ENCODE data around the gene TBC1D22A.

Gene TBC1D22A

DNA sequence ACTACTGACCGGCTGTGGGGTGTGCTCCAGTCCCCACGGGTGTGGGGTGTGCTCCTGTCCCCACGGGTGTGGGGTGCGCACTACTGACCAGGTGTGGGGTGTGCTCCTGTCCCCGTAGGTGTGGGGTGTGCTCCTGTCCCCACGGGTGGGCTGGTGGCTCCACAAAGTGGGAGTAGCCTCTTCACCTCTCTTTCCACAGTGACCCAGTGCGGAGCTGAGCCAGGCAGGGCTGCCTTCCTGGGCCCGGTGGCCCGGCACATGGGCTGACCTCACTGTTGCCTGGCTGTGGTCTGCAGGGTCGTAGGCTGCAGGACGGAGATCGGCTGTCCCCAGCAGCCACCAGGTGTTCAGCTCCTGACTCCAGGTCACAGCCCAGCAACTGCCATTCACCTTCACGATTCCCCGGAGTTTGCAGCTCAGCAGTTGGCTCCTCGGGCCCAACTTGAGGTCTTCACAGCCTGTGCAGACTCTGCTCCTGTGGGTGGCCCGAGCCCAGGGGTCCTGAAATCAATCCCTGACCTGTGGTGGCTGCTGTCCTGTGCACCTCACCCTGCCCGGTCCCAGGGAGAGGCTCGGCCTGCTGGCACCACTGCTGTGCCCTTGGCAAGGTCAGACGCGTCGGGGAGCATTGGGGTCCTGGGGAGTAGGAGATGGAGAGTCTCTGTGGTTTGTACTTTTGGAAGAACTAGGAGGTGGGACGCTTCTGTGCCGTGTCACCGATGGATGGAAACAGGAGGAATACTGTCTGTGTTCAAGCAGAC, 414.3 kb downstream of the TBC1D22A start:
- no peak for TF ChIP-seq JUND (IDR thresholded peaks at IDR 0.05; ENCODE audit: low read depth)
- in situ Hi-C loops (cut with HindIII; ENCODE audit: low pct_unique_long_range_greater_than_20kb, low sequenced_read_pairs): no loop called here
- DNase-seq (ENCODE audit: low read depth in 1 of 2, low spot score in 1 of 2): no peak

DNA sequence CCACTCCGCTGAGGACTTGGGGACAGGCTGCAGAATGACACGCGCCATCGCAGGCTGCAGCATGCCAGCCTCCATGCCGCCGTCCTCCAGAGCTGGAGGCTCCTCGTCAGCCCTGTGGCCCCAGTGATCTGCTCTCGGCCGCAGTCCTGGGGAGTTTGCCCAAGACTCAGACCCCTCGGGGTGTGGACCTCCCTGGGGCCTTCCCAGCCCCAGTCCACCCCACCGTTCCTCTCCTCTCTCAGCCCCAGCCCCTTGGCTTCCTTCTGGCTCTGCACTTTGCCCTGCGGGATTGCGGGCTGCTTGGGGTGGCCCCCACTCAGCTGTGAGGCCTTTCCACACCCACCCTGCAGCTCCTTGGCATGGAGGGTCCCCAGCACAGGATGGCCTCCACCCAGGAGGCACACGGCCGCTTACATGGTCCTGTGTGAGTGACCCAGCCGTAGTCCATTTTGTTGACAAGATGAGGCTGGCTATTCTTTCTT, 414.9 kb downstream of the TBC1D22A start:
- in situ Hi-C loops (cut with HindIII; ENCODE audit: low pct_unique_long_range_greater_than_20kb, low sequenced_read_pairs): no loop called here
- TF ChIP-seq JUND (IDR thresholded peaks at IDR 0.05; ENCODE audit: low read depth): no peak
- no peak for DNase-seq (ENCODE audit: low read depth in 1 of 2, low spot score in 1 of 2)

- in situ Hi-C loops (cut with HindIII; ENCODE audit: low pct_unique_long_range_greater_than_20kb, low sequenced_read_pairs): no loop called here
- DNase-seq (ENCODE audit: low read depth in 1 of 2, low spot score in 1 of 2): no peak
- TF ChIP-seq JUND (IDR thresholded peaks at IDR 0.05; ENCODE audit: low read depth): no peak
Observed at GRCh38 chr22:47178339-47178738, 415.9 kb downstream of the TBC1D22A start.

DNA sequence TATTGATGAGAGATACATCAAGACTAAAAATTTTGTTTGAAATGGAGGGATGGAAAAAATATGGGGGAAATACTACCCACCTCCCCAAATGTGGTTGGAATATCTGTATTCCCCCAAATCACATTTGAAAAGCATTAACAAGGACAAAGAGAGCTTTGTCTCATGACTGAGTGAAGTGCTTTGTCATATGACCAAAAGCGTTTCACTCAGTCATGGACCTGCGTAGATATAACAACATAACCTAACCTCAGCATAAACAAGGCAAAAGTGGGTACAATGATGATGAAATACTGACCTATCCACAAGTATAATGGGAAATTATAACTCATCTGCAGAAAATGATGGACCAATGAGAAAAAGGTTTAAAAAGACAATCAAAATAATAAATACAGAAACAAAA, 418.3 kb downstream of the TBC1D22A start:
- in situ Hi-C loops (cut with HindIII; ENCODE audit: low pct_unique_long_range_greater_than_20kb, low sequenced_read_pairs): no loop called here
- no peak for DNase-seq (ENCODE audit: low read depth in 1 of 2, low spot score in 1 of 2)
- TF ChIP-seq JUND (IDR thresholded peaks at IDR 0.05; ENCODE audit: low read depth): no peak

DNA sequence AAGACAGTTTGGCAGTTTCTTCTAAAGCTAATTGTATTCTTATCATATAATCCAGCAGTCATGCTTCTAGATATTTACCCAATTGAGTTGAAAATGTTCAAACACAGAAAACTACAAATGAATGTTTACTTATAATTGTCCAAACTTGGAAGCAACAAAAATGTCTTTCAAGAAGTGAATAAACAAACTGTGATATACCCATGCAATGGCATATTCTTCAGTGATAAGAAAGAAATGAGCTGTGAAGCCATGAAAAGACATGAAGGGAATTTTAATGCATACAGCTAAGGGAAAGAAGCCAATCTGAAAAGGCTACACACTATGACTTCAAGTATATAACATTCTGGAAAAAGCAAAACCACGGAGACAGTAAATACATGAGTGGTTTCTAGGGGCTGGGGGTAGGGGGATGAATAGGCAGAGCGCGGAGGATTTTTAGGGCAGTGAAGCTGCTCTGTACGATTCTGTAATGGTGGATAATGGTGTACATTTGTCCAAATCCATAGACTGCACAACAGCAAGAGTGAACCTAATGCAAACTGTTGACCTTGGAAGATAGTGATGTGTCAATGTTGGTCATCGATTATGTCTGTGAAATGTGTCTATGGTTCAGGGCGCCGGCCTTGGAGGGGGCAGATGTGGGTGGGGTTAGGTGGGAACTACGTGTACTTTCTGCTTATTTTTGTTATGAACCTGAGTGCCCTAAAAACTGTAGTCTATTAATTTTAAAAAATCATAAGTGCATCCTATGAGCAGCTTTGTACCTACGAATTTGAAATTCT, 424.9 kb downstream of the TBC1D22A start:
- no peak for DNase-seq (ENCODE audit: low read depth in 1 of 2, low spot score in 1 of 2)
- TF ChIP-seq JUND (IDR thresholded peaks at IDR 0.05; ENCODE audit: low read depth): no peak
- in situ Hi-C loops (cut with HindIII; ENCODE audit: low pct_unique_long_range_greater_than_20kb, low sequenced_read_pairs): no loop called here

GRCh38 chr22:47188261-47189055, 426.0 kb downstream of the TBC1D22A start:
- in situ Hi-C loops (cut with HindIII; ENCODE audit: low pct_unique_long_range_greater_than_20kb, low sequenced_read_pairs): no loop called here
- no peak for TF ChIP-seq JUND (IDR thresholded peaks at IDR 0.05; ENCODE audit: low read depth)
- no peak for DNase-seq (ENCODE audit: low read depth in 1 of 2, low spot score in 1 of 2)

GRCh38 chr22:47189056-47189916, 426.8 kb downstream of the TBC1D22A start:
- TF ChIP-seq JUND (IDR thresholded peaks at IDR 0.05; ENCODE audit: low read depth): no peak
- in situ Hi-C loops (cut with HindIII; ENCODE audit: low pct_unique_long_range_greater_than_20kb, low sequenced_read_pairs): no loop called here
- no peak for DNase-seq (ENCODE audit: low read depth in 1 of 2, low spot score in 1 of 2)

DNA sequence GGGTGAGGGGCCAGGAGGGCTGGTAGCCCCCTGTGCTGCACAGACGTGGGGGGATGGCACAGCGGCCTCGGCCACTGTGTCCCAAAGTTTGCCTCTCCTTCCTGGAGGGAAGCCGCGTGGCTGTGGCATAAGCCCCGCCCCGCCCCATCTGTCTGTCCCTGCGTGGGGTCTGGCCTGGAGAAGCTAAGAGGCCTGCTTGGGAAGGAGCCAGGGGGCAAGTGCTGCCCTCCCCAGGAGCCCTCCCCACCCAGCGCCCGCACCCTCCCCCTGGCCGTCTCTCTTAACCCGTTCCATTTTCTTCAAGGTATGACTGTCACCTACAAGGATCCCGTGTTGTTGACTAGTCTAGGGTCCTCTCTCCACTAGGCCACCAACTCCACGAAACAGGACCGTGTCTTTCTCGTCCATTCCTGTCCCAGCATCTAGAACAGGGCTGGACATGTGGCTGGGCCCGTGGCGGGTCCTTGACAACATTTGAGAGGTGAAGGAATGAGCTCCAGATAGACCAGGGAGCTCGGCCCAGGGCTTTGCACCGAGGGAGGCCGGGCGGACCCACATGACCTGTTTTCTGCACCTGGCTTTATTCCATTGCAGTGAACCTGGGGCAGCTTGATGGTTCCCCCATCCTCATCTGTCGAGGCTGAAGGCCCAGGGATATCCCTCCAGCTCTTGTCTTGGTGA, 428.0 kb downstream of the TBC1D22A start:
- DNase-seq (ENCODE audit: low read depth in 1 of 2, low spot score in 1 of 2): no peak
- in situ Hi-C loops (cut with HindIII; ENCODE audit: low pct_unique_long_range_greater_than_20kb, low sequenced_read_pairs): no loop called here
- TF ChIP-seq JUND (IDR thresholded peaks at IDR 0.05; ENCODE audit: low read depth): no peak

- DNase-seq (ENCODE audit: low read depth in 1 of 2, low spot score in 1 of 2): peak in 1 of 2 experiments; percentile 21
- in situ Hi-C loops (cut with HindIII; ENCODE audit: low pct_unique_long_range_greater_than_20kb, low sequenced_read_pairs): no loop called here
- TF ChIP-seq JUND (IDR thresholded peaks at IDR 0.05; ENCODE audit: low read depth): no peak
Observed at GRCh38 chr22:47190957-47191670, 428.7 kb downstream of the TBC1D22A start.

DNA sequence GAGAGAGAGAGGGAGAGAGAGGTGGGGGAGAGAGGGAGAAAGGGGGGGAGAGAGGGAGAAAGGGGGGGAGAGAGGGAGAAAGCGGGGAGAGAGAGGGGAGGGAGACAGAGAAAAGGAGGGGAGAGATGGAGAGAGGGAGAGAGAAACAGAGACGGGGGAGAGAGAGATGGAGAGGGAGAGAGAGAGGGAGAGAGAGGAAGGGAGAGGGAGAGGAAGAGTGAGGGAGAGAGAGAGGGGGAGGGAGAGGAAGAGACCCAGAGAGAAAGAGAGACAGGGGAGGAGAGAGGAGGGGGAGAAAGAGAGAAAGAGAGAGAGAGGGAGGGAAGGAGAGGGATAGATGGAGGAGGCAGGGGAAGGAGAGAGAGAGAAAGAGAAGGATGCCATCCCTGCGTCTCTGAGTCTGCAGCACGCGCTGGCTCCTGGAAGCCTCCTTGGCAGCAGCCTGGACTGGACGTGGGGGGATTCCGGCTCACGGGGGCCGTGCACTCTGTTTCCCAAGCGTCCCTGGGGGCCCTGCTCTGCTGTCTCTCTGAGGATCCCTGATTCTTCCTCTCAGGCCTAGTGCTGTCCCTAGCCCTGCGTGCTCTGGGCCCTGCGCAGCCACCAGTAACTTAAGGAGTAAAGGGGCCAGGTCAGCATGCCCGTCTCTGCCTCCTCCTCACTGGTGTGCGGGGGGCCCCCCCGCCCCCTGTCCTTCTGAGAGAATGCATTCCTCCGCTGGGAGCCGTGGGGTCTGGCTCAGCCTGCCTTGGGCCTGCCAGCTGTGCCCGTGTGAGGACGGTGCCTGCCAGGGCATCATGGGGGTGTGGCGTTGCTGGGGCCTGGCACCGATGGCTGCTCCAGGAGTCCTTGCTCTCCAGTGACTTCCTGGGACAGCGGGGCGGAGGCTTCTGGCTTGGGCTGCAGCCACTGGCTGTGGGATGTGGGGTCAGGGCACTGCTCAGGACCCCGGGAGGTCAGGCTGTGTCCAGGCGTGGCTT, 429.5 kb downstream of the TBC1D22A start:
- TF ChIP-seq JUND (IDR thresholded peaks at IDR 0.05; ENCODE audit: low read depth): no peak
- in situ Hi-C loops (cut with HindIII; ENCODE audit: low pct_unique_long_range_greater_than_20kb, low sequenced_read_pairs): no loop called here
- DNase-seq (ENCODE audit: low read depth in 1 of 2, low spot score in 1 of 2): no peak

Data from T47D (cell line).